WTC11 (cell line): Measurements from ENCODE around the gene CACNA1D.

Experiments
- CREB1 ChIP-seq: sonication (generic); formaldehyde crosslinking; IDR thresholded peaks from 2 replicates; pipeline ENCODE4 v1.8.0; 2023; ENCODE audit warnings: mild to moderate bottlenecking, missing genetic modification reagents
- CREM ChIP-seq: sonication (generic); formaldehyde crosslinking; IDR thresholded peaks from 2 replicates; pipeline ENCODE4 v1.8.1; 2022; ENCODE audit warnings: mild to moderate bottlenecking, missing genetic modification reagents, moderate library complexity
- MXD4 ChIP-seq: fragments of 250-450 bp; sonication (Bioruptor Pico); IDR thresholded peaks from 2 replicates; pipeline ENCODE4 v1.8.0; 2021; ENCODE audit warnings: mild to moderate bottlenecking, moderate library complexity, borderline replicate concordance
- ZBTB21 ChIP-seq: sonication (generic); formaldehyde crosslinking; IDR thresholded peaks from 2 replicates; pipeline ENCODE4 v1.8.1; 2023; ENCODE audit warnings: mild to moderate bottlenecking, missing genetic modification reagents, borderline replicate concordance
- TF ChIP-seq, protein P1 (sequence below): sonication (generic); formaldehyde crosslinking; conservative IDR thresholded peaks from 2 replicates; pipeline ENCODE4 v1.8.1; 2022; ENCODE audit warnings: mild to moderate bottlenecking, missing genetic modification reagents
- TF ChIP-seq, protein P2 (sequence below): fragments of 200-600 bp; IDR thresholded peaks from 2 replicates; pipeline ENCODE4 v1.8.0; 2022; ENCODE audit warnings: antibody characterized with exemption
- TF ChIP-seq, protein P3 (sequence below): sonication (generic); formaldehyde crosslinking; IDR thresholded peaks from 2 replicates; pipeline ENCODE4 v1.8.1; 2022; ENCODE audit warnings: mild to moderate bottlenecking, moderate library complexity, missing genetic modification reagents

DNA sequence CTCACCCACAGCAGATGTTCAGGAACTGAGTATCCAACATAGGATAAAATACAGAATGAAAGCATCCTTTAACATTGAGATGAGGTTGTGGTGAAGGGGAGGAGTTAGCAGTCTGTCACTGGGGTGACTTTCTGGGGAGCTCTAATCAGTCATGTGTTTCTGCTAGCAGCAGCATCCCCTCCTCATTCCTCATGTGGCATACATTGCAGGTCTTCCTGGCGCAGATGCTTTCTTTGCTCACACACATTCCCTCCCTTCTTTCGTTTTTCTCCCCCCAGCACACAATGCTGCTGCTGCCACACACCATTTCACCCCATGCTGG, 135.0 kb downstream of the CACNA1D start:
- TF ChIP-seq, protein P1, sequence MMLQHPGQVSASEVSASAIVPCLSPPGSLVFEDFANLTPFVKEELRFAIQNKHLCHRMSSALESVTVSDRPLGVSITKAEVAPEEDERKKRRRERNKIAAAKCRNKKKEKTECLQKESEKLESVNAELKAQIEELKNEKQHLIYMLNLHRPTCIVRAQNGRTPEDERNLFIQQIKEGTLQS: no peak
- TF ChIP-seq, protein P2, sequence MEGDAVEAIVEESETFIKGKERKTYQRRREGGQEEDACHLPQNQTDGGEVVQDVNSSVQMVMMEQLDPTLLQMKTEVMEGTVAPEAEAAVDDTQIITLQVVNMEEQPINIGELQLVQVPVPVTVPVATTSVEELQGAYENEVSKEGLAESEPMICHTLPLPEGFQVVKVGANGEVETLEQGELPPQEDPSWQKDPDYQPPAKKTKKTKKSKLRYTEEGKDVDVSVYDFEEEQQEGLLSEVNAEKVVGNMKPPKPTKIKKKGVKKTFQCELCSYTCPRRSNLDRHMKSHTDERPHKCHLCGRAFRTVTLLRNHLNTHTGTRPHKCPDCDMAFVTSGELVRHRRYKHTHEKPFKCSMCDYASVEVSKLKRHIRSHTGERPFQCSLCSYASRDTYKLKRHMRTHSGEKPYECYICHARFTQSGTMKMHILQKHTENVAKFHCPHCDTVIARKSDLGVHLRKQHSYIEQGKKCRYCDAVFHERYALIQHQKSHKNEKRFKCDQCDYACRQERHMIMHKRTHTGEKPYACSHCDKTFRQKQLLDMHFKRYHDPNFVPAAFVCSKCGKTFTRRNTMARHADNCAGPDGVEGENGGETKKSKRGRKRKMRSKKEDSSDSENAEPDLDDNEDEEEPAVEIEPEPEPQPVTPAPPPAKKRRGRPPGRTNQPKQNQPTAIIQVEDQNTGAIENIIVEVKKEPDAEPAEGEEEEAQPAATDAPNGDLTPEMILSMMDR: no peak
- no peak for TF ChIP-seq MXD4
- TF ChIP-seq, protein P3, sequence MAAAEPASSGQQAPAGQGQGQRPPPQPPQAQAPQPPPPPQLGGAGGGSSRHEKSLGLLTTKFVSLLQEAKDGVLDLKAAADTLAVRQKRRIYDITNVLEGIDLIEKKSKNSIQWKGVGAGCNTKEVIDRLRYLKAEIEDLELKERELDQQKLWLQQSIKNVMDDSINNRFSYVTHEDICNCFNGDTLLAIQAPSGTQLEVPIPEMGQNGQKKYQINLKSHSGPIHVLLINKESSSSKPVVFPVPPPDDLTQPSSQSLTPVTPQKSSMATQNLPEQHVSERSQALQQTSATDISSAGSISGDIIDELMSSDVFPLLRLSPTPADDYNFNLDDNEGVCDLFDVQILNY: no peak
- no peak for TF ChIP-seq ZBTB21 (CRISPR knock-in tag)
- TF ChIP-seq CREM (CRISPR knock-in tag): no peak
- no peak for TF ChIP-seq CREB1
